GM12801 (cell line): Measurements from ENCODE around the gene FBH1.

Source experiments
- TF ChIP-seq, protein P1 (sequence below): IDR thresholded peaks from one replicate; pipeline ENCODE4 v1.5.1; 2011; ENCODE audit warnings: control low read depth; ENCODE audit not compliant: insufficient read length; ENCODE audit errors: extremely low read depth

FBH1 gene

DNA sequence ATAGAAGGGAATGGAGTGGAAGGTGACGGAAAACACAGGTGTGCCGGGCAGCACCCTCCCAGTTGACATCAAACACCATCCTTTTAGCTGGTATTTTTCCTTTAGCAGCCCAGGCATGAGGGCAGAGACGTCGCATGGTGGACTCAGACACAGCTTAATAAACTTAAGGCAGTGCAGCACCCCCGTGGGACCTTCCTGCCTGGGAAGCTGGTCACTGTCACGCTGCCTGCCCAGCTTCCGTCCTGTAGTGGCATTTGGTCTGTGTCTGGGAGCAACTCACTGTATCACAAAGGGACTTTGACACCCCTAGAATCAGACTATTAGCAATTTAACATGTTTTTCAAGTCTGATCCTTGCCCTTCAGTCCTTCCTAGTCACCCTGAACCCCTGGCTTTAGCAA is 51.5 kb downstream of the FBH1 start:
- TF ChIP-seq, protein P1, sequence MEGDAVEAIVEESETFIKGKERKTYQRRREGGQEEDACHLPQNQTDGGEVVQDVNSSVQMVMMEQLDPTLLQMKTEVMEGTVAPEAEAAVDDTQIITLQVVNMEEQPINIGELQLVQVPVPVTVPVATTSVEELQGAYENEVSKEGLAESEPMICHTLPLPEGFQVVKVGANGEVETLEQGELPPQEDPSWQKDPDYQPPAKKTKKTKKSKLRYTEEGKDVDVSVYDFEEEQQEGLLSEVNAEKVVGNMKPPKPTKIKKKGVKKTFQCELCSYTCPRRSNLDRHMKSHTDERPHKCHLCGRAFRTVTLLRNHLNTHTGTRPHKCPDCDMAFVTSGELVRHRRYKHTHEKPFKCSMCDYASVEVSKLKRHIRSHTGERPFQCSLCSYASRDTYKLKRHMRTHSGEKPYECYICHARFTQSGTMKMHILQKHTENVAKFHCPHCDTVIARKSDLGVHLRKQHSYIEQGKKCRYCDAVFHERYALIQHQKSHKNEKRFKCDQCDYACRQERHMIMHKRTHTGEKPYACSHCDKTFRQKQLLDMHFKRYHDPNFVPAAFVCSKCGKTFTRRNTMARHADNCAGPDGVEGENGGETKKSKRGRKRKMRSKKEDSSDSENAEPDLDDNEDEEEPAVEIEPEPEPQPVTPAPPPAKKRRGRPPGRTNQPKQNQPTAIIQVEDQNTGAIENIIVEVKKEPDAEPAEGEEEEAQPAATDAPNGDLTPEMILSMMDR, result no peak

DNA sequence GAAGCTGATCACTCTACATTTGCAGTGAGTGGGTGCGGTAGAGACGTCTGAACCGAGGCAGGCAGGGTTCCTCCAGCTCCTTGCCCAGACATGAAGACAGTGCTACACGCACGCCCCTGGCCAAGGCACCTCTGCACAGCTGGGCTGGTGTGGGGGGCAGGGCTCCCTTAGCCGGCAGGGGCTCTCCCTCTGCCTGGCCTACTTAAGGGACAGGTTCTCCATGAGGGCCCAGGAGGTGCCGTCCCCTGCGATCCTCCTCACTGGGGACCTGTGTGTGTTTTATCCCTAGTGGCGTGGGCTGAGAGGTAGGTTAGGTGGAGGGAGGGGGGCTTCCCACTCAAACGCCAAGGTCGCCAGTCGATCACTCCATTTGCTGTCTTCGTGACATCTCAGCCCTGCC is 52.0 kb downstream of the FBH1 start:
- TF ChIP-seq, protein P1, result no peak

DNA sequence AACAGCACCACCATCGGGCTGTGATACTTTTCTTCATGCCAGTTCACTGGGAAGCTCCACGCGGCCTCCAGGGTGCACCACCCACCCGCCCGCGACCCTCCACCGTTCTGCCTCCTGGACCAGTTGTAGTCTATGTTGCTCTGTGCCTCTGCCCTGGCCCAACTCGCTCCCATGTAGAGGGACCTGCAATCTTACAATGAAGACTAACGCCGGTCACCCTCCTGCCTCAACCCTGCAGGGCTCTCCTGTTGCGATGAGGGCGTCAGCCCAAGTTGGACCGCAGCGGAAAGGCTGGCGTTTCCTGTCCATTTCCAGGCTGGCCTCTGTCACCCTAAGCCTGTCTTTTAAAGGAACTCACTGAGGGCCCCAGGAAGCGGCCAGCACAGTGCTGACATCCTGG is 52.4 kb downstream of the FBH1 start:
- TF ChIP-seq, protein P1, result no peak

DNA sequence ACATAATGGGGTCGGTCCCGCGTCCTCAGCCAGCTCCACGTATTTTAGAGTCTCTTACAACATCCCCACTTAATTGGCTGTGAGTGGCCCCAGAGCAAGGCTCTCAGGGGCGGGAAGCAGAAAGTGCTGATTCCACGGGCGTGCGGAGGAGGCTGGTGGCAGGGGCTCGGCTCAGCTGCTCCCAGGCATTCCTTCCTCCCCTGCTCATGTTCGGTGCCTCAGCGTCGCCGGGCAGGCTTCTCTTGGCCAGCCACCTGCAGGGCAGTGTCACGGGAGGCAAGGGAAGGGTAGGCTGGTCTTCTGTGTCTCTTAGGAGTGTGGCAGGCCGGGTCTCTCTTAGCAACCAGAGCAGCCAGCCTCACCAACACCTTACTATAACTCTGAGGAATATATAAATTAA is 53.5 kb downstream of the FBH1 start:
- TF ChIP-seq, protein P1, result no peak

DNA sequence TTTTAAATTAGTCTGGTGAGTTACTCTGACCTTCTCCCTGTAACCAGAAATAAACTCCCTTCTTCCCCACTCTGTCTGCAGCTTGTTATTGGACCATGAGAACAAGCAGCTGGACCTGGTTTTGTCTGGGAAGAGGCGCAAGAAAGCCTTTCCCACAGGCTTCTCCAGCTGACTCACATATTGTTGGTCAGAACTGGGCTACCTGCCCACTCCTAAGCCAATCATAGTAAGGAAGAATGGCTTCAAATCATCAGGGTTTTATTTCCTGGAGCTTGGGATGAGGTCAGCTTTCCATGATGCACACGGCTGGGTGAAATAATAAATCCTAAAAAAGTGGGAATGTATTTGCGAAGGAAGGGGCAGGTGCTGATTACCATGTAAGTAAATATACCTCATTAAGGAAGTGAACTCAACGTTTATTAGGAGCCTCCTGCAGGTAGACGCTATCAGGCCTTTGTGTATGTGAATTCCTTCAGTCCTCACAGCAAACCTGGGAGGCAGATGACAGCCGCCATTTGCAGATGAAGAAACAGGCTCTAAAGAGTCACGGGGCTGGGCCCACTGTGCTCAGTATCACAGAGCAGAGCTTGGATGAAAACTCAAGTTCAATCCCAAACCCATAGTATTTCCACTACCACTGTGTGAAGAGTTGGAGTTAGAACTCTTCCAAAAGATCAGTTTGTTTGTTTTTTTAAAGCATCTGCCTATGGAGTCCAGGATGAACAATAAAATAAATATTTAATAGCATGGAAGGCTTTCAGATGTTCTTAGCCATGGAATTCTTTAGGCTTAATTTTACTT is 54.5 kb downstream of the FBH1 start:
- TF ChIP-seq, protein P1, result no peak

DNA sequence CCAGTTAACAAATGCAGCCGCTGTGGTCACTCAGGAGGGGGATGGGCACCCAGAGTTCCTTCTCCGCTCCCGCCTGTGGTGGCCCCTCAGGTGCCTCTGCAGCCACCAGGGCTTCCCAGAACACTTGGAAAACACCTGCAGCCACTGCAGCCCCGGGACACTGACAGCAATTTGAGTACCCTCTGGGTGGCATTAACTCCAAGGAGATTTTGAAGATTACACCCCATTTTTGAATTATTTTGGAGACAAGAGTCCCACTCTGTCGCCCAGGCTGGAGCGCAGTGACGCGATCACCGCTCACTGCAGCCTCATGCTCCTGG is 55.1 kb downstream of the FBH1 start:
- TF ChIP-seq, protein P1, result no peak

DNA sequence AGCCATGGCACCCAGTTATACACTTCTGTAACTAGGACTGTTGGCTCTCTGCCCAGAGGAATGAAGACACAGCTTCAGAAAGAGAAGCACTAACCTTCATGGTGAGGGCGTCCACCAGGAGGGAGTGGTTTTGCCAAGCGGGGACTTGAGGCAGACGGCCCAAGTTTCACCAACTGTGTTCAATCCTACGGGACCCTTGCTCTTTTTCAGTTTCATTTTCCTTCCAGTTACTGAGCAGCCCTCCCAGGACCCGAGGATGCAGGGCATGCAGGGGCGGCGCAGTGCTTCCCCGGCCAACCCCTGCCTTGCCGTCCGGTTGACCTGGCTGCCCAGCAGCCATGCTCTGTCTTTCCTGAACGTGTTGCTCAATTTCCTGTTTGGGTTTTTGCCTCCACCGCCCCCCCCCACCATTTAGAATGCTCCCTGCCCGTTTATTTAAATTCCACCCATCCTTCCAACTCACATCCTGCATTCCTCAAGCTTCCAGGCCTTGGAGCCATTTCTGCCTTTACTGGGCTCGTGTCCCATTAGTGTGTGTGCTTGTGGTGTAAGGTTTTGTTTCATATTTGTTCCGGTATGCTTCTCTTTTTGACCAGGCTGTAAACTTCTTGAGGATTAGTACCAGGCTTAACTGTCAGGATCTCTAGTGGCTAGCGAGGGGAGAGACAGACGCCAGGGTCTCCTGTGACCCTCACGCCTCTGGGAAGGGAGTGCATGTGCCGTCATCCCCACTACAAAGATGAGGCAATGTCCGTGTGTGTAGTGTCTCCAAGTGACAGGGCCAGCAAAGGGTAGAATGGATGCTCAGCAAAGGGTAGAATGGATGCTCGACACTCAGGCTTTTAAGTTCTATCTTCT is 55.7 kb downstream of the FBH1 start:
- TF ChIP-seq, protein P1, result no peak
